ENCODE measurements around the gene CATSPER3.
"Not testable (repeated sequence)": the region's sequence is repeated elsewhere in the genome, so short reads cannot be mapped to it uniquely, and the experiment has no call there.

The CATSPER3 gene

GRCh38 chr5:134969166-134969565 lies 1.5 kb downstream of the CATSPER3 start:
- Histone ChIP-seq H3K36me3 (ENCODE audit: control insufficient read depth in 1 of 2, insufficient read depth in 2 of 2, low read length in 2 of 2) (peaks cover 6 to 20% of the 10 kb centered on the region in 2 donors), H3K27ac (ENCODE audit: low read depth, low read length) (no peak overlapping the region), H3K4me3 (ENCODE audit: low read depth in 1 of 2, low read length in 2 of 2) (no peak overlapping the region), H3K4me1 (ENCODE audit: control insufficient read depth in 1 of 2, insufficient read depth in 2 of 2, low read length in 2 of 2) (no peaks in the 10 kb centered on the region), H3K27me3 (ENCODE audit: control insufficient read depth in 1 of 2, insufficient read depth in 2 of 2, low read length in 2 of 2) (no peaks in the 10 kb centered on the region), H3K9me3 (ENCODE audit: control insufficient read depth in 1 of 2, low read length in 2 of 2) (no peaks in the 10 kb centered on the region), H3K9ac (ENCODE audit: low read depth in 1 of 2, low read length in 2 of 2) (no peak overlapping the region)

- H3K9ac ChIP-seq (ENCODE audit: low read depth in 1 of 2, low read length in 2 of 2): no peak overlapping the region
- no peaks in the 10 kb centered on the region for H3K4me1 ChIP-seq (ENCODE audit: control insufficient read depth in 1 of 2, insufficient read depth in 2 of 2, low read length in 2 of 2)
- H3K9me3 ChIP-seq (ENCODE audit: control insufficient read depth in 1 of 2, low read length in 2 of 2): peaks cover 3 to 14% of the 10 kb centered on the region in 2 donors
- no peak overlapping the region for H3K27ac ChIP-seq (ENCODE audit: low read depth, low read length)
- peaks cover 0 to 11% of the 10 kb centered on the region in 2 donors for H3K36me3 ChIP-seq (ENCODE audit: control insufficient read depth in 1 of 2, insufficient read depth in 2 of 2, low read length in 2 of 2)
- H3K4me3 ChIP-seq (ENCODE audit: low read depth in 1 of 2, low read length in 2 of 2): no peak overlapping the region
- no peaks in the 10 kb centered on the region for H3K27me3 ChIP-seq (ENCODE audit: control insufficient read depth in 1 of 2, insufficient read depth in 2 of 2, low read length in 2 of 2)
These were observed 7.5 kb downstream of the CATSPER3 start for GRCh38 chr5:134975078-134975715.

DNA sequence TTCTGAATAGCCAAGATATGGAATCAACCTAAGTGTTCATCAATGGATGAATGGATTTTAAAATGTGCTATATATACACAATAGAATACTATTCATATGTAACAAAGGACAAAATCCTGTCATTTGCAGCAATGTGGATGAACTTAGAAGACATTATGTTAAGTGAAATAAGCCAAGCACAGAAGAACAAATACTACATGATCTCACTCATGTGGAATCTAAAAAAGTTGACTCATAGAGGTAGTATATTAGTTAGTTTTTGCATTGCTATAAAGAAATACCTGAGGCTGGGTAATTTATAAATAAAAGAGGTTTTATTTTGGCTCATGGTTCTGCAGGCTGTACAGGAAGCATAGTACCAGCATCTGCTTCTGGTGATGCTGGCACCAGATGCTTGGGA lies 8.1 kb downstream of the CATSPER3 start:
- Histone ChIP-seq H3K9me3 (ENCODE audit: control insufficient read depth in 1 of 2, low read length in 2 of 2) (peaks cover 3 to 14% of the 10 kb centered on the region in 2 donors), H3K4me3 (ENCODE audit: low read depth in 1 of 2, low read length in 2 of 2) (no peak overlapping the region), H3K27me3 (ENCODE audit: control insufficient read depth in 1 of 2, insufficient read depth in 2 of 2, low read length in 2 of 2) (no peaks in the 10 kb centered on the region), H3K27ac (ENCODE audit: low read depth, low read length) (no peak overlapping the region), H3K36me3 (ENCODE audit: control insufficient read depth in 1 of 2, insufficient read depth in 2 of 2, low read length in 2 of 2) (peaks cover 0 to 11% of the 10 kb centered on the region in 2 donors), H3K4me1 (ENCODE audit: control insufficient read depth in 1 of 2, insufficient read depth in 2 of 2, low read length in 2 of 2) (no peaks in the 10 kb centered on the region), H3K9ac (ENCODE audit: low read depth in 1 of 2, low read length in 2 of 2) (no peak overlapping the region)

DNA sequence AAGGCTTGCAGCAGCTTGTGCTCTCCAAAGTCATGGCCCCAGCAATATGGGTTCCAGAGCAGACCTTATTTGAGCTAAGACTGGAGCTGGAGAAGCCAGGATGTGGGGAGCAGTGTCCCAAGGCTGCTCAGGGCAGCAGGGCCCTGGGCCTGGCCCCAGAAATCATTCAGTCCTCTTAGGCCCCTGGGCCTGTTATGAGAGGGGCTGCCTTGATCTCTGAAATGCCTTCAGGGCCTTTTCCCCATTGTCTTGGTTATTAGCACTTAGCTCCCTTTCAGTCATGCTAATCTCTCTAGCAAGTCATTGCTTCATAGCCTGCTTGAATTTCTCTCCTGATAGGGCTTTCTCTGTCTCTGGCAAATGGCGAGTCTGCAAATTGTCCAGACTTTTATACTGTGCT lies 9.1 kb downstream of the CATSPER3 start:
- peaks cover 6 to 16% of the 10 kb centered on the region in 2 donors for H3K9me3 ChIP-seq (ENCODE audit: control insufficient read depth in 1 of 2, low read length in 2 of 2)
- H3K27ac ChIP-seq (ENCODE audit: low read depth, low read length): no peak overlapping the region
- peaks cover 0 to 11% of the 10 kb centered on the region in 2 donors for H3K36me3 ChIP-seq (ENCODE audit: control insufficient read depth in 1 of 2, insufficient read depth in 2 of 2, low read length in 2 of 2)
- no peak overlapping the region for H3K4me3 ChIP-seq (ENCODE audit: low read depth in 1 of 2, low read length in 2 of 2)
- no peaks in the 10 kb centered on the region for H3K27me3 ChIP-seq (ENCODE audit: control insufficient read depth in 1 of 2, insufficient read depth in 2 of 2, low read length in 2 of 2)
- no peaks in the 10 kb centered on the region for H3K4me1 ChIP-seq (ENCODE audit: control insufficient read depth in 1 of 2, insufficient read depth in 2 of 2, low read length in 2 of 2)
- H3K9ac ChIP-seq (ENCODE audit: low read depth in 1 of 2, low read length in 2 of 2): no peak overlapping the region

DNA sequence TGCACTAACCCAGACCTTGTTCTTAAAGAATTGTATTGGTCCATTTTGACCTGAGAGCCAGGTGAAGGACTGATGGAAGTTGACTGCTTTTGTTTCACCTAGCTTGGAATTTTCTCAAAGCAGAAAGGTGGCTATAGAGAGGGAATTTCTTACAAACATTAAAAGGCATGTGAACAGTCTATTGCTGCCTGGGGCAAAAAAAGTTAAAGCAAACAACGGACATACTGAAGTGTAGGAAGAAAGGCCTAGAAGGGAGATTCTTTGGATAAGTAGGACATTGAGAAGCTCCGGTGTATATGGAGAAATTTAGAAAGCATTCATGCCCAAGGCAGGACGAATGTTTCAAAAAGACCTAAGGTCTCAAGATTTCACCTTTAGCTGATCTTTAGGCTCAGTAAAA lies 11.7 kb downstream of the CATSPER3 start:
- H3K9ac ChIP-seq (ENCODE audit: low read depth in 1 of 2, low read length in 2 of 2): no peak overlapping the region
- H3K9me3 ChIP-seq (ENCODE audit: control insufficient read depth in 1 of 2, low read length in 2 of 2): peaks cover 16 to 19% of the 10 kb centered on the region in 2 donors
- H3K27me3 ChIP-seq (ENCODE audit: control insufficient read depth in 1 of 2, insufficient read depth in 2 of 2, low read length in 2 of 2): no peaks in the 10 kb centered on the region

GRCh38 chr5:134982230-134982629 lies 14.5 kb downstream of the CATSPER3 start:
- no peak overlapping the region for H3K27ac ChIP-seq (ENCODE audit: low read depth, low read length)
- H3K9me3 ChIP-seq (ENCODE audit: control insufficient read depth in 1 of 2, low read length in 2 of 2): peaks cover 15 to 16% of the 10 kb centered on the region in 2 donors
- no peak overlapping the region for H3K9ac ChIP-seq (ENCODE audit: low read depth in 1 of 2, low read length in 2 of 2)
- peaks cover 0 to 1% of the 10 kb centered on the region in 2 donors for H3K36me3 ChIP-seq (ENCODE audit: control insufficient read depth in 1 of 2, insufficient read depth in 2 of 2, low read length in 2 of 2)
- H3K4me3 ChIP-seq (ENCODE audit: low read depth in 1 of 2, low read length in 2 of 2): no peak overlapping the region
- H3K4me1 ChIP-seq (ENCODE audit: control insufficient read depth in 1 of 2, insufficient read depth in 2 of 2, low read length in 2 of 2): no peaks in the 10 kb centered on the region
- H3K27me3 ChIP-seq (ENCODE audit: control insufficient read depth in 1 of 2, insufficient read depth in 2 of 2, low read length in 2 of 2): no peaks in the 10 kb centered on the region

More for the DNA sequence above, 11.7 kb downstream of the CATSPER3 start:
- Histone ChIP-seq H3K4me1 (ENCODE audit: control insufficient read depth in 1 of 2, insufficient read depth in 2 of 2, low read length in 2 of 2) (no peaks in the 10 kb centered on the region), H3K27ac (ENCODE audit: low read depth, low read length) (no peak overlapping the region), H3K36me3 (ENCODE audit: control insufficient read depth in 1 of 2, insufficient read depth in 2 of 2, low read length in 2 of 2) (peaks cover 0 to 9% of the 10 kb centered on the region in 2 donors), H3K4me3 (ENCODE audit: low read depth in 1 of 2, low read length in 2 of 2) (no peak overlapping the region)

DNA sequence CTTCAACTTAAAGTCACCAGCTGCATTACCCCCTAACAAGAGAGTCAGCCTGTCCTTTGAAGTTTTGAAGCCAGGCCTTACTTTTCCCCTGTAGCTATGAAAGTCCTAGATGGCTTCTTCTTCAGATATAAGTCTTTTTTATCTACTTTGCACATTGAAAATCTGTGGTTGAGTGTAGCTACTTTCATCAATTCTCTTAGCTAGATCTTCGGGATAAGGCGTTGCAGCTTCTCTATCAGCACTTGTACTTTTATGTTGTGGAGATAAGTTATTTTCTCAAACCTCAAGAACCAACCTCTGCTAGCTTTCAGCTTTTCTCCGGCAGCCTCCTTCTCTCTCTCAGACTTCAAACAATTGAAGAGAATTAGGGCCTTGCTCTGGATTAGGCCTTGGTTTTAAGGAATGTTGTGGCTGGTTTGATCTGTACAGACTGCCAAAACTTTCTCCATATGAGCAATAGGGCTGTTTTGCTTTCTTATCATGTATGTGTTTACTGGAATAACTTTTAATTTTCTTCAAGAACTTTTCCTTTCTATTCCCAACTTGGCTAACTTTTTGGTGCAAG lies 21.6 kb downstream of the CATSPER3 start:
- Histone ChIP-seq H3K36me3 (ENCODE audit: control insufficient read depth in 1 of 2, insufficient read depth in 2 of 2, low read length in 2 of 2) (no peaks in the 10 kb centered on the region), H3K4me3 (ENCODE audit: low read depth in 1 of 2, low read length in 2 of 2) (no peak overlapping the region), H3K27me3 (ENCODE audit: control insufficient read depth in 1 of 2, insufficient read depth in 2 of 2, low read length in 2 of 2) (no peaks in the 10 kb centered on the region), H3K9me3 (ENCODE audit: control insufficient read depth in 1 of 2, low read length in 2 of 2) (no peaks in the 10 kb centered on the region), H3K9ac (ENCODE audit: low read depth in 1 of 2, low read length in 2 of 2) (no peak overlapping the region), H3K27ac (ENCODE audit: low read depth, low read length) (no peak overlapping the region), H3K4me1 (ENCODE audit: control insufficient read depth in 1 of 2, insufficient read depth in 2 of 2, low read length in 2 of 2) (no peaks in the 10 kb centered on the region)

DNA sequence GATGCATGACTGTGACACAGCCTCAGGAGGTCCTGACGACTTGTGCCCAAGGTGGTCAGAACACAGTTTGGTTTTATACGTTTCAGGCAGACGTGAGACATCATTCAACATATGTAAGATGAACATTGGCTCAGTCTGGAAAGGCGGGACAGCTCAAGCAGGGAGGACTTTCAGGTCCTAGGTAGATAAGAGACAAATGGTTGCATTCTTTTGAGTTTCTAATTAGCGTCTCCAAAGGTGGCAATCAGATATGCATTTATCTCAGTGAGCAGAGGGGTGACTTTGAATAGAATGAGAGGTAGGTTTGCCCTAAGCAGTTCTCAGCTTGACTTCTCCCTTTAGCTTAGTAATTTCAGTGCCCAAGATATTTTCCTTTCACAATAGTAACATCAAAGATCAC lies 22.5 kb downstream of the CATSPER3 start:
- H3K27ac ChIP-seq (ENCODE audit: low read depth, low read length); H3K27me3 ChIP-seq (ENCODE audit: control insufficient read depth in 1 of 2, insufficient read depth in 2 of 2, low read length in 2 of 2); H3K4me1 ChIP-seq (ENCODE audit: control insufficient read depth in 1 of 2, insufficient read depth in 2 of 2, low read length in 2 of 2); H3K9ac ChIP-seq (ENCODE audit: low read depth in 1 of 2, low read length in 2 of 2); H3K4me3 ChIP-seq (ENCODE audit: low read depth in 1 of 2, low read length in 2 of 2); H3K9me3 ChIP-seq (ENCODE audit: control insufficient read depth in 1 of 2, low read length in 2 of 2); H3K36me3 ChIP-seq (ENCODE audit: control insufficient read depth in 1 of 2, insufficient read depth in 2 of 2, low read length in 2 of 2): not testable (repeated sequence)

DNA sequence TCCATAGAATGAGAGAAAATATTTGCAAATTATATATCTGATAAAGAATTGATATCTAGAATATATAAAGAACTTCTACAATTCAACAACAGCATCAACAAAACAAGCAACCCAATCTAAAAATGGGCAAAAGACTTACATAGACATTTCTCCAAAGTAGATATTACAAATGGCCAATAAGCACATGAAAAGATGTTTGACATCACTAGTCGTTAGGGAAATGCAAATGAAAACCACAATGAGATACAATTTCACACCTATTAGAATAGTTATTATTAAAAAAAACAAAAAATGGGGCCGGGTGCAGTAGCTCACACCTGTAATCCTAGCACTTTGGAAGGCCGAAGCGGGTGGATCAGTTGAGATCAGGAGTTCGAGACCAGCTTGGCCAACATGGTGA lies 24.4 kb downstream of the CATSPER3 start:
- no peak overlapping the region for H3K9ac ChIP-seq (ENCODE audit: low read depth in 1 of 2, low read length in 2 of 2)
- H3K4me3 ChIP-seq (ENCODE audit: low read depth in 1 of 2, low read length in 2 of 2): no peak overlapping the region
- no peaks in the 10 kb centered on the region for H3K27me3 ChIP-seq (ENCODE audit: control insufficient read depth in 1 of 2, insufficient read depth in 2 of 2, low read length in 2 of 2)
- no peak overlapping the region for H3K27ac ChIP-seq (ENCODE audit: low read depth, low read length)
- no peaks in the 10 kb centered on the region for H3K36me3 ChIP-seq (ENCODE audit: control insufficient read depth in 1 of 2, insufficient read depth in 2 of 2, low read length in 2 of 2)
- no peaks in the 10 kb centered on the region for H3K9me3 ChIP-seq (ENCODE audit: control insufficient read depth in 1 of 2, low read length in 2 of 2)
- H3K4me1 ChIP-seq (ENCODE audit: control insufficient read depth in 1 of 2, insufficient read depth in 2 of 2, low read length in 2 of 2): no peaks in the 10 kb centered on the region

DNA sequence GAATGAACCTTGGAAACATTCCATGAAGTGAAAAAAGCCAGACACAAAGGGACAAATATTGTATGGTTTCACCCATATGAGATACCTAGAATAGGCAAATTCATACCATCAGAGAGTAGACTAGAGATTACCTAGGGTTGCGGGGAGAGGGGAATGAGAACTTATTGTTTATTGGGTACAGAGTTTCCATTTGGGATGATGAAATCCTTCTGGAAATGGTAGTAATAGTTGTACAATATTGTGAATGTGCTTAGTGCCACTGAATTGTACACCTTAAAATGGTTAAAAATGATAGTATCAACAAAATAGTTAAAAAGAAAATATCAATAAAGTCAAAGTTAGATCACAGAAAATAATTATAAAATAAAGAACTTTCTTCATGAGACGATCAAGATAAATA lies 25.5 kb downstream of the CATSPER3 start:
- H3K9ac ChIP-seq (ENCODE audit: low read depth in 1 of 2, low read length in 2 of 2): no peak overlapping the region
- H3K4me1 ChIP-seq (ENCODE audit: control insufficient read depth in 1 of 2, insufficient read depth in 2 of 2, low read length in 2 of 2): no peaks in the 10 kb centered on the region
- no peaks in the 10 kb centered on the region for H3K9me3 ChIP-seq (ENCODE audit: control insufficient read depth in 1 of 2, low read length in 2 of 2)
- H3K36me3 ChIP-seq (ENCODE audit: control insufficient read depth in 1 of 2, insufficient read depth in 2 of 2, low read length in 2 of 2): no peaks in the 10 kb centered on the region
- H3K4me3 ChIP-seq (ENCODE audit: low read depth in 1 of 2, low read length in 2 of 2): no peak overlapping the region
- no peak overlapping the region for H3K27ac ChIP-seq (ENCODE audit: low read depth, low read length)
- H3K27me3 ChIP-seq (ENCODE audit: control insufficient read depth in 1 of 2, insufficient read depth in 2 of 2, low read length in 2 of 2): no peaks in the 10 kb centered on the region

Data from duodenal mucosa (tissue), 2 donors.